OCI-LY7 (cell line): Measurements from ENCODE around the gene LRRC75A. TPM values are rescaled to one million over a fixed set of nuclear protein-coding genes. Genes with fewer than 3 reads are reported as not detected.
"Not testable (repeated sequence)": the region's sequence is repeated elsewhere in the genome, so short reads cannot be mapped to it uniquely, and the experiment has no call there.

Experiments
- BruUV-seq: library from RNA; stranded (reverse); fragments of 400-500 nt; replicated peaks from 2 replicates; lab custom pipeline; 2021; lab: Mats Ljungman, UMichigan
- CTCF ChIA-PET: fragments of 300-600 bp; sonication (Branson Sonifier 250); formaldehyde crosslinking; loops from one replicate; lab custom pipeline; 2022; ENCODE audit warnings: antibody characterized with exemption; ENCODE audit not compliant: unreplicated experiment; lab: Charles Lee
- POLR2A ChIA-PET: fragments of 300-600 bp; sonication (Branson Sonifier 250); formaldehyde crosslinking; loops from one replicate; lab custom pipeline; 2022; ENCODE audit warnings: antibody characterized with exemption; lab: Charles Lee
- DNase-seq: peaks from one replicate; pipeline ENCODE4 v3.0.0-alpha.2; 2015; ENCODE audit warnings: low spot score
- H2AFZ ChIP-seq: fragments of 200-600 bp; sonication (generic), shearing (Covaris generic); 2 replicates; pipeline ENCODE4 v1.6.1; 2014; ENCODE audit warnings: mild to moderate bottlenecking, antibody characterized with exemption, low read length, moderate library complexity
- H3K27ac ChIP-seq: fragments of 200-600 bp; sonication (generic); 2 replicates; pipeline ENCODE4 v1.5.1; 2014; ENCODE audit warnings: mixed run types, low read depth, mild to moderate bottlenecking, moderate library complexity, low read length, inconsistent platforms; ENCODE audit not compliant: poor library complexity, severe bottlenecking
- H3K36me3 ChIP-seq: fragments of 200-600 bp; sonication (generic); 2 replicates; pipeline ENCODE4 v1.6.1; 2014; ENCODE audit warnings: mild to moderate bottlenecking, antibody characterized with exemption, low read length, moderate library complexity, mixed read lengths; ENCODE audit not compliant: insufficient read depth
- H3K4me1 ChIP-seq: fragments of 200-600 bp; sonication (generic); 2 replicates; pipeline ENCODE4 v1.5.1; 2014; ENCODE audit warnings: mild to moderate bottlenecking, low read length; ENCODE audit not compliant: insufficient read depth, poor library complexity, severe bottlenecking
- H3K4me2 ChIP-seq: fragments of 200-600 bp; sonication (generic); 2 replicates; pipeline ENCODE4 v1.6.1; 2014; ENCODE audit warnings: mild to moderate bottlenecking, low read length
- H3K4me3 ChIP-seq: fragments of 200-600 bp; sonication (generic); 2 replicates; pipeline ENCODE4 v1.5.1; 2014; ENCODE audit warnings: mild to moderate bottlenecking, low read depth, low read length; ENCODE audit not compliant: poor library complexity, severe bottlenecking
- H3K79me2 ChIP-seq: fragments of 200-600 bp; sonication (generic); 2 replicates; pipeline ENCODE4 v1.6.1; 2016; ENCODE audit warnings: low read depth, mild to moderate bottlenecking, low read length, moderate library complexity, mixed read lengths; ENCODE audit not compliant: insufficient read depth
- H3K9me2 ChIP-seq: fragments of 200-600 bp; sonication (generic); 2 replicates; pipeline ENCODE4 v1.6.1; 2016; ENCODE audit warnings: mild to moderate bottlenecking, low read length, mixed read lengths; ENCODE audit not compliant: insufficient read depth
- H3K9me3 ChIP-seq: fragments of 200-600 bp; sonication (generic); 2 replicates; pipeline ENCODE4 v1.6.1; 2014; ENCODE audit warnings: mild to moderate bottlenecking, mixed run types, low read length, mixed read lengths
- H4K20me1 ChIP-seq: fragments of 200-600 bp; sonication (generic); 2 replicates; pipeline ENCODE4 v1.6.1; 2014; ENCODE audit warnings: mild to moderate bottlenecking, antibody characterized with exemption, low read length, moderate library complexity, mixed read lengths; ENCODE audit not compliant: insufficient read depth
- EZH2phosphoT487 ChIP-seq: fragments of 200-600 bp; sonication (generic); IDR thresholded peaks from 2 replicates; pipeline ENCODE4 v1.6.1; 2018; ENCODE audit warnings: low read depth, borderline replicate concordance, mild to moderate bottlenecking, mixed run types, antibody characterized with exemption, low read length, moderate library complexity, mixed read lengths
- intact Hi-C: fragments of 100-400 bp; cut with micrococcal nuclease; formaldehyde crosslinking; loops from one replicate; pipeline ENCODE4 v1.10.0; 2022; ENCODE audit not compliant: unreplicated experiment
- total RNA-seq, 2 experiments: library from RNA; depleted of rRNA in 1 of 2; stranded (reverse); fragments of >200 nt in 1 of 2; shearing (Covaris generic) in 1 of 2; gene quantifications; 2 replicates each; pipeline ENCODE4 v1.2.3, GENCODE V29; 2014 to 2022
- TF ChIP-seq, protein P1 (sequence below): fragments of 200-600 bp; sonication (generic); conservative IDR thresholded peaks from 2 replicates; pipeline ENCODE4 v1.5.1; 2014; ENCODE audit warnings: mild to moderate bottlenecking, antibody characterized with exemption, low read length, moderate library complexity, mixed read lengths

The LRRC75A gene
- total RNA-seq, 2 experiments from 2014 or later, result not detected

DNA sequence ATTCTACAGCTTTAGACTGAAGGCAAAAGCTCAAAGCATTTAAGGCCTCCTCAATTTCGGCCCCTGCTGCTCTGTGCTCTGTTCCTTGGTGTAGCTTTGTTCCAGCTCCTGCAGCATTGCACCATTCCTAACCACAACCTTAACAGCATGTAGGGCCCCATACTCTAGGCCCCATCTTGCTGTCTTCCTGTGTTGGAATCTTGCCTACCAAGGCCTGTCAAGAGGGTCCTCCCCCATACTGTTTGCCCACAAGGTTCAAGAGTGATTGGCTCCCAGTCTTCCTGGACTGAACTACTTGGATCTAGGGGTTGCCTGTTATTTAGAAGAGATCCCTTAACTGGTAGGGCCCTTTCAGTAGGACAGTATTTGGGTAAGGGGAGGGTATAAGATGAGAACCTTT, 49.9 kb downstream of the LRRC75A start:
- intact Hi-C loops, result no loop called here
- peaks cover 45% of the 10 kb centered on the region for H3K79me2 ChIP-seq
- peak overlapping the region; percentile 87 for H3K27ac ChIP-seq
- peak overlapping the region; percentile 98 for H3K4me3 ChIP-seq
- TF ChIP-seq, protein P1, sequence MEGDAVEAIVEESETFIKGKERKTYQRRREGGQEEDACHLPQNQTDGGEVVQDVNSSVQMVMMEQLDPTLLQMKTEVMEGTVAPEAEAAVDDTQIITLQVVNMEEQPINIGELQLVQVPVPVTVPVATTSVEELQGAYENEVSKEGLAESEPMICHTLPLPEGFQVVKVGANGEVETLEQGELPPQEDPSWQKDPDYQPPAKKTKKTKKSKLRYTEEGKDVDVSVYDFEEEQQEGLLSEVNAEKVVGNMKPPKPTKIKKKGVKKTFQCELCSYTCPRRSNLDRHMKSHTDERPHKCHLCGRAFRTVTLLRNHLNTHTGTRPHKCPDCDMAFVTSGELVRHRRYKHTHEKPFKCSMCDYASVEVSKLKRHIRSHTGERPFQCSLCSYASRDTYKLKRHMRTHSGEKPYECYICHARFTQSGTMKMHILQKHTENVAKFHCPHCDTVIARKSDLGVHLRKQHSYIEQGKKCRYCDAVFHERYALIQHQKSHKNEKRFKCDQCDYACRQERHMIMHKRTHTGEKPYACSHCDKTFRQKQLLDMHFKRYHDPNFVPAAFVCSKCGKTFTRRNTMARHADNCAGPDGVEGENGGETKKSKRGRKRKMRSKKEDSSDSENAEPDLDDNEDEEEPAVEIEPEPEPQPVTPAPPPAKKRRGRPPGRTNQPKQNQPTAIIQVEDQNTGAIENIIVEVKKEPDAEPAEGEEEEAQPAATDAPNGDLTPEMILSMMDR, result no peak
- no peak for TF ChIP-seq EZH2phosphoT487
- peaks cover 22% of the 10 kb centered on the region; the same call in 1 of the 2 replicates for H4K20me1 ChIP-seq
- H3K36me3 ChIP-seq, result peaks cover 81% of the 10 kb centered on the region
- H3K9me2 ChIP-seq, result no peaks in the 10 kb centered on the region
- no peaks in the 10 kb centered on the region for H3K9me3 ChIP-seq
- H3K4me1 ChIP-seq, result peaks cover 33% of the 10 kb centered on the region
- POLR2A ChIA-PET, result interaction anchor here (0.6 to 1.4 kb wide), 3 partner anchors 13 to 1740 kb away, joined by 3 to 5 read pairs (median 4); no protein-coding TSS in a partner anchor
- H3K4me2 ChIP-seq, result peak overlapping the region; percentile 91
- CTCF ChIA-PET, result interaction anchor here (1.0 to 1.4 kb wide), 2 partner anchors 11 to 94 kb away, joined by 3 to 6 read pairs; no protein-coding TSS in a partner anchor
- no peak for DNase-seq
- BruUV-seq, result no TSS peak
- H2AFZ ChIP-seq, result no peak overlapping the region

DNA sequence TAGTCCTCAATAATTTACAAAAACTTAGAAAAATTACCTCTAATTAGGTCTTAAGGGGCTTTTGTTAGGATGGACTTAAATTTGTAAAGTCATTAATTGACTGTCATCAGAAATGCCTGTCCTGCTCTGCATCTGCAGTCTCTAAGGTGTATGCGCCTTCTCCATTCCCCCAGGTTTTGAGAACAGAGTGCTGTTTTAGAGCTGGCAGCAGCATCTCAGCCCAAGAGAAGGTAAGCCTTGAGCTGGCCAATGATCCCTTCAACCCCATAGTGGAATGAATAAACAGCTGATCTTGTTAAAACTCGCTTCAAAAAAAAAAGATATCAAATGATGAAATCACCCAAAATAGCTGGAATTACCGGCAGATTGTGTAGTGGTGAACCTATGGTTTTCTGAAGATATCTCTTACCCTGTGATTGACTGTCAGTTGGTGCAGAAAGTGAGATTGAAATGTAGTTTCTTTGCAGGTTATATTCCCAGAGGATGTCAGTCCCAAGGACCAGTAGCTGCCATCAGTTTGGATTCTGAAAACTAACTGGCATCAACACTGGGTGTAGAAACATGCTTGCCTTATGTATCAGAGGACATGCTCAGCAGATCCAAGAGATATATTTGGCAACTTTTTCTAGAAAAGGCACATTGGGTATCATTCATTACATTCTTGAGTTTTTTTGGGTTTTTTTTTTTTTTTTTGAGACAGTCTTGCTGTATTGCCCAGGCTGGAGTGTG, 50.9 kb downstream of the LRRC75A start:
- TF ChIP-seq, protein P1, result no peak
- TF ChIP-seq EZH2phosphoT487, result no peak
- Histone ChIP-seq H4K20me1 (peaks cover 22% of the 10 kb centered on the region; the same call in 1 of the 2 replicates), H3K27ac (peak overlapping the region; percentile 87), H3K9me2 (no peaks in the 10 kb centered on the region), H3K36me3 (peaks cover 70% of the 10 kb centered on the region), H3K4me1 (peaks cover 33% of the 10 kb centered on the region), H3K79me2 (peaks cover 45% of the 10 kb centered on the region), H3K9me3 (no peaks in the 10 kb centered on the region), H2AFZ (no peak overlapping the region), H3K4me3 (peak overlapping the region; percentile 98), H3K4me2 (peak overlapping the region; percentile 91)
- CTCF ChIA-PET, result interaction anchor here (1.4 kb wide), 1 partner anchor 12 kb away, joined by 6 read pairs; no protein-coding TSS in a partner anchor
- BruUV-seq, result no TSS peak
- POLR2A ChIA-PET, result interaction anchor here (0.6 to 1.4 kb wide), 6 partner anchors 31 to 1827 kb away, joined by 3 to 5 read pairs (median 4); no protein-coding TSS in a partner anchor
- intact Hi-C loops, result no loop called here
- DNase-seq, result no peak

DNA sequence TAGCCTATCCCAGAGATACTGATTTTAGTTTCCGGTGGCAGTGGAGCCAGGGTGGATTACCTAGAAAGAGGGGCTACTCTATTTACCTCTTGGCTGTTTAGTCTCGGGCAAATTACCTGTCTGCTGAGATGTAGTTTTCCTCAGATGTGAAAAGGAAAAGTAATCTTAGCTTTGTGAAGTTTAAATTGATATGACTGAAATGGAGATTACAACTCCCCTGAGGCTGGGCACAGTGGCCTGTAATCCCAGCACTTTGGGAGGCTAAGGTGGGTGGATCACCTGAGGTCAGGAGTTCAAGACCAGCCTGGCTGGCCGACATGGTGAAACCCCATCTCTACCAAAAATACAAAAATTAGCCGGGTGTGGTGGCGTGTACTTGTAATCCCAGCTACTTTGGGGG, 51.6 kb downstream of the LRRC75A start:
- peak overlapping the region; percentile 87 for H3K27ac ChIP-seq
- DNase-seq, H2AFZ ChIP-seq, BruUV-seq, H3K9me2 ChIP-seq, CTCF ChIA-PET, H3K9me3 ChIP-seq, intact Hi-C loops: not testable (repeated sequence)
- H3K4me3 ChIP-seq, result peak overlapping the region; percentile 98
- peaks cover 63% of the 10 kb centered on the region for H3K36me3 ChIP-seq
- peak overlapping the region; percentile 91 for H3K4me2 ChIP-seq
- POLR2A ChIA-PET, result interaction anchor here (0.7 to 0.9 kb wide), 2 partner anchors 88 to 232 kb away, joined by 4 to 5 read pairs; no protein-coding TSS in a partner anchor
- peaks cover 22% of the 10 kb centered on the region; the same call in 1 of the 2 replicates for H4K20me1 ChIP-seq
- peaks cover 33% of the 10 kb centered on the region for H3K4me1 ChIP-seq
- peaks cover 45% of the 10 kb centered on the region for H3K79me2 ChIP-seq
